IgD-negative memory B cell (primary cell): ENCODE measurements around the gene CRYZL1. TPM values are rescaled to one million over a fixed set of nuclear protein-coding genes. Genes with fewer than 3 reads are reported as not detected.
A peak's percentile ranks its signal among the peaks of the same experiment; 100 is the strongest.
"Not testable (repeated sequence)": the region's sequence is repeated elsewhere in the genome, so short reads cannot be mapped to it uniquely, and the experiment has no call there.

ENCODE experiments used
- H3K27ac Mint-ChIP-seq, 3 donors: one replicate each; pipeline ENCODE4 v1.8.0; 2020 to 2022; ENCODE audit warnings: mild to moderate bottlenecking in 3 of 3, mixed read lengths in 3 of 3, moderate library complexity in 1 of 3
- H3K27me3 Mint-ChIP-seq: one replicate; pipeline ENCODE4 v1.8.0; 2021; ENCODE audit warnings: mixed read lengths
- H3K36me3 Mint-ChIP-seq: one replicate; pipeline ENCODE4 v1.8.0; 2020; ENCODE audit warnings: mild to moderate bottlenecking, mixed read lengths
- H3K4me1 Mint-ChIP-seq, 3 donors: one replicate each; pipeline ENCODE4 v1.8.0; 2020 to 2022; ENCODE audit warnings: mixed read lengths in 3 of 3, mild to moderate bottlenecking in 1 of 3
- H3K4me3 Mint-ChIP-seq, 4 donors: one replicate each; pipeline ENCODE4 v1.8.0; 2020 to 2022; ENCODE audit warnings: mild to moderate bottlenecking in 4 of 4, mixed read lengths in 4 of 4, moderate library complexity in 3 of 4
- H3K9me3 Mint-ChIP-seq, 3 donors: one replicate each; pipeline ENCODE4 v1.8.0; 2020 to 2021; ENCODE audit warnings: mixed read lengths in 3 of 3, mild to moderate bottlenecking in 1 of 3
- polyA plus RNA-seq: library from polyadenylated mRNA; unstranded; fragments of 300-500 nt; fragmentation: Illumina TruSeq; gene quantifications from one replicate; pipeline ENCODE4 v1.2.3, GENCODE V29; 2021

CRYZL1 gene
- polyA plus RNA-seq, 1 donor from 2014 or later: 30.2 TPM

GRCh38 chr21:33619726-33620125, 21.8 kb downstream of the CRYZL1 start:
- no peaks in the 10 kb centered on the region for H3K27me3 Mint-ChIP-seq
- no peak overlapping the region for H3K4me3 Mint-ChIP-seq
- no peaks in the 10 kb centered on the region for H3K9me3 Mint-ChIP-seq
- peaks cover 0 to 4% (median 4%) of the 10 kb centered on the region in 3 donors for H3K4me1 Mint-ChIP-seq
- peaks cover 19% of the 10 kb centered on the region for H3K36me3 Mint-ChIP-seq
- H3K27ac Mint-ChIP-seq: no peak overlapping the region

- no peaks in the 10 kb centered on the region for H3K9me3 Mint-ChIP-seq
- peaks cover 0 to 4% (median 4%) of the 10 kb centered on the region in 3 donors for H3K4me1 Mint-ChIP-seq
- no peaks in the 10 kb centered on the region for H3K27me3 Mint-ChIP-seq
- no peak overlapping the region for H3K27ac Mint-ChIP-seq
- no peak overlapping the region for H3K4me3 Mint-ChIP-seq
- H3K36me3 Mint-ChIP-seq: peaks cover 16% of the 10 kb centered on the region
Observed at GRCh38 chr21:33618407-33618806, 23.1 kb downstream of the CRYZL1 start.

- H3K36me3 Mint-ChIP-seq: peaks cover 18% of the 10 kb centered on the region
- H3K4me3 Mint-ChIP-seq, H3K4me1 Mint-ChIP-seq, H3K27me3 Mint-ChIP-seq, H3K9me3 Mint-ChIP-seq, H3K27ac Mint-ChIP-seq: not testable (repeated sequence)
Observed at GRCh38 chr21:33617565-33617964, 24.0 kb downstream of the CRYZL1 start.

GRCh38 chr21:33611006-33611744, 30.4 kb downstream of the CRYZL1 start:
- Mint-ChIP-seq H3K4me3 (no peak overlapping the region), H3K36me3 (peaks cover 3% of the 10 kb centered on the region), H3K4me1 (peaks cover 0 to 2% (median 0%) of the 10 kb centered on the region in 3 donors), H3K27ac (no peak overlapping the region), H3K27me3 (no peaks in the 10 kb centered on the region), H3K9me3 (no peaks in the 10 kb centered on the region)

- peaks cover 2% of the 10 kb centered on the region for H3K36me3 Mint-ChIP-seq
- no peak overlapping the region for H3K4me3 Mint-ChIP-seq
- peak overlapping the region; percentile 25 to 68 (median 56) for H3K27ac Mint-ChIP-seq
- H3K4me1 Mint-ChIP-seq: peaks cover 0 to 4% (median 0%) of the 10 kb centered on the region in 3 donors
- no peaks in the 10 kb centered on the region for H3K9me3 Mint-ChIP-seq
- H3K27me3 Mint-ChIP-seq: no peaks in the 10 kb centered on the region
Observed at GRCh38 chr21:33608559-33608958, 33.0 kb downstream of the CRYZL1 start.

GRCh38 chr21:33598051-33598450, 43.5 kb downstream of the CRYZL1 start:
- no peak overlapping the region for H3K4me3 Mint-ChIP-seq
- H3K4me1 Mint-ChIP-seq: no peaks in the 10 kb centered on the region
- H3K9me3 Mint-ChIP-seq: no peaks in the 10 kb centered on the region
- H3K36me3 Mint-ChIP-seq: peaks cover 4% of the 10 kb centered on the region
- H3K27me3 Mint-ChIP-seq: no peaks in the 10 kb centered on the region
- H3K27ac Mint-ChIP-seq: peak overlapping the region in 1 of 3 donors; percentile 39

- Mint-ChIP-seq H3K27ac (peak within 1 kb of the TSS; percentile 38 to 66 (median 60)), H3K9me3 (no peaks in the 10 kb centered on the region), H3K4me3 (peak within 1 kb of the TSS; percentile 85 to 98 (median 96)), H3K36me3 (peaks cover 2% of the 10 kb centered on the region), H3K4me1 (peaks cover 3 to 8% (median 5%) of the 10 kb centered on the region in 3 donors), H3K27me3 (no peaks in the 10 kb centered on the region)
Observed at GRCh38 chr21:33588485-33589335, 52.8 kb downstream of the CRYZL1 start, which contains the start of gene DONSON. Gene DONSON, minus strand, starts transcription at chr21:33588684. Its CDS starts 43 bp downstream, at chr21:33588641.

- no peaks in the 10 kb centered on the region for H3K9me3 Mint-ChIP-seq
- H3K27ac Mint-ChIP-seq: no peak overlapping the region
- no peaks in the 10 kb centered on the region for H3K27me3 Mint-ChIP-seq
- H3K4me3 Mint-ChIP-seq: peak overlapping the region; percentile 82 to 94 (median 92)
- H3K4me1 Mint-ChIP-seq: peaks cover 3 to 8% (median 5%) of the 10 kb centered on the region in 3 donors
- no peaks in the 10 kb centered on the region for H3K36me3 Mint-ChIP-seq
Observed at GRCh38 chr21:33587792-33588484, 53.6 kb downstream of the CRYZL1 start.

GRCh38 chr21:33586927-33587326, 54.6 kb downstream of the CRYZL1 start:
- no peaks in the 10 kb centered on the region for H3K27me3 Mint-ChIP-seq
- H3K9me3 Mint-ChIP-seq: no peaks in the 10 kb centered on the region
- H3K36me3 Mint-ChIP-seq: no peaks in the 10 kb centered on the region
- H3K27ac Mint-ChIP-seq: peak overlapping the region in 1 of 3 donors; percentile 21
- peak overlapping the region in 2 of 4 donors; percentile 49 to 85 for H3K4me3 Mint-ChIP-seq
- H3K4me1 Mint-ChIP-seq: peaks cover 3 to 8% (median 5%) of the 10 kb centered on the region in 3 donors

- H3K27ac Mint-ChIP-seq: no peak overlapping the region
Observed at GRCh38 chr21:33584455-33584854, 57.1 kb downstream of the CRYZL1 start.

GRCh38 chr21:33578959-33579542, 62.5 kb downstream of the CRYZL1 start:
- Mint-ChIP-seq H3K9me3 (no peaks in the 10 kb centered on the region), H3K27me3 (no peaks in the 10 kb centered on the region), H3K36me3 (no peaks in the 10 kb centered on the region), H3K4me3 (no peak overlapping the region), H3K4me1 (no peaks in the 10 kb centered on the region), H3K27ac (no peak overlapping the region)

More at GRCh38 chr21:33584455-33584854, 57.1 kb downstream of the CRYZL1 start:
- Mint-ChIP-seq H3K4me3 (no peak overlapping the region), H3K4me1 (peaks cover 3 to 8% (median 5%) of the 10 kb centered on the region in 3 donors), H3K36me3 (no peaks in the 10 kb centered on the region), H3K9me3 (no peaks in the 10 kb centered on the region), H3K27me3 (no peaks in the 10 kb centered on the region)

GRCh38 chr21:33578214-33578613, 63.3 kb downstream of the CRYZL1 start:
- H3K36me3 Mint-ChIP-seq: no peaks in the 10 kb centered on the region
- H3K9me3 Mint-ChIP-seq: no peaks in the 10 kb centered on the region
- H3K4me1 Mint-ChIP-seq: no peaks in the 10 kb centered on the region
- H3K27ac Mint-ChIP-seq: no peak overlapping the region
- H3K4me3 Mint-ChIP-seq: no peak overlapping the region
- no peaks in the 10 kb centered on the region for H3K27me3 Mint-ChIP-seq

GRCh38 chr21:33576741-33577141, 64.8 kb downstream of the CRYZL1 start:
- H3K36me3 Mint-ChIP-seq, H3K27ac Mint-ChIP-seq: not testable (repeated sequence)

GRCh38 chr21:33572350-33572749, 69.2 kb downstream of the CRYZL1 start:
- Mint-ChIP-seq H3K27me3 (no peaks in the 10 kb centered on the region), H3K27ac (peak overlapping the region in 1 of 3 donors; percentile 23), H3K4me1 (no peaks in the 10 kb centered on the region), H3K36me3 (peaks cover 2% of the 10 kb centered on the region), H3K4me3 (no peak overlapping the region), H3K9me3 (no peaks in the 10 kb centered on the region)

More at GRCh38 chr21:33576741-33577141, 64.8 kb downstream of the CRYZL1 start:
- not testable (repeated sequence) for H3K4me3 Mint-ChIP-seq, H3K9me3 Mint-ChIP-seq, H3K27me3 Mint-ChIP-seq, H3K4me1 Mint-ChIP-seq
